GM23248 (cell line): ENCODE results near the gene CDC42EP4. TPM values are rescaled to one million over a fixed set of nuclear protein-coding genes. Genes with fewer than 3 reads are reported as not detected.

Experiments used
- DNase-seq: peaks from one replicate; pipeline ENCODE4 v3.0.0-alpha.2; 2015
- H2AFZ ChIP-seq: fragments of 200-600 bp; sonication (generic); 2 replicates; pipeline ENCODE4 v1.6.1; 2016; ENCODE audit warnings: antibody characterized with exemption
- H3F3A ChIP-seq: fragments of 200-600 bp; sonication (generic); 2 replicates; pipeline ENCODE4 v1.6.1; 2016; ENCODE audit warnings: mild to moderate bottlenecking, antibody characterized with exemption, mixed run types; ENCODE audit not compliant: insufficient read depth
- H3K27ac ChIP-seq: fragments of 200-600 bp; sonication (generic); 2 replicates; pipeline ENCODE4 v1.5.1; 2016; ENCODE audit warnings: mild to moderate bottlenecking
- H3K27me3 ChIP-seq: fragments of 200-600 bp; sonication (generic); replicated peaks from 2 replicates; pipeline ENCODE4 v1.6.1; 2016; ENCODE audit warnings: mild to moderate bottlenecking; ENCODE audit not compliant: insufficient read depth
- H3K36me3 ChIP-seq: fragments of 200-600 bp; sonication (generic); 2 replicates; pipeline ENCODE4 v1.6.1; 2016; ENCODE audit warnings: low read depth, mild to moderate bottlenecking
- H3K4me1 ChIP-seq: fragments of 200-600 bp; sonication (generic); 2 replicates; pipeline ENCODE4 v1.6.1; 2016; ENCODE audit warnings: mild to moderate bottlenecking; ENCODE audit not compliant: insufficient read depth
- H3K4me2 ChIP-seq: fragments of 200-600 bp; sonication (generic); one replicate; pipeline ENCODE4 v1.6.1; 2016; ENCODE audit warnings: mild to moderate bottlenecking; ENCODE audit not compliant: unreplicated experiment
- H3K4me3 ChIP-seq: fragments of 200-600 bp; sonication (generic); 2 replicates; pipeline ENCODE4 v1.5.1; 2016; ENCODE audit warnings: mild to moderate bottlenecking
- H3K79me2 ChIP-seq: fragments of 200-600 bp; sonication (generic); 2 replicates; pipeline ENCODE4 v1.6.1; 2016; ENCODE audit warnings: mild to moderate bottlenecking; ENCODE audit not compliant: insufficient read depth
- H3K9ac ChIP-seq: fragments of 200-600 bp; sonication (generic); 2 replicates; pipeline ENCODE4 v1.6.1; 2016; ENCODE audit warnings: mild to moderate bottlenecking
- H3K9me2 ChIP-seq: fragments of 200-600 bp; sonication (generic); 2 replicates; pipeline ENCODE4 v1.6.1; 2016; ENCODE audit warnings: mixed run types, mild to moderate bottlenecking, moderate library complexity; ENCODE audit not compliant: insufficient read depth
- H3K9me3 ChIP-seq: fragments of 200-600 bp; sonication (generic); one replicate; pipeline ENCODE4 v1.6.1; 2017; ENCODE audit warnings: low read depth
- H4K20me1 ChIP-seq: fragments of 200-600 bp; sonication (generic); 2 replicates; pipeline ENCODE4 v1.6.0; 2016; ENCODE audit not compliant: insufficient read depth
- EZH2 ChIP-seq: fragments of 200-600 bp; sonication (generic); IDR thresholded peaks from 2 replicates; pipeline ENCODE4 v1.6.1; 2018; ENCODE audit warnings: antibody characterized with exemption, mild to moderate bottlenecking; ENCODE audit not compliant: insufficient read depth, poor library complexity, severe bottlenecking
- EZH2phosphoT487 ChIP-seq: fragments of 200-600 bp; sonication (generic); IDR thresholded peaks from 2 replicates; pipeline ENCODE4 v1.6.1; 2018; ENCODE audit warnings: antibody characterized with exemption, moderate library complexity, mild to moderate bottlenecking, low read depth; ENCODE audit not compliant: insufficient read depth
- WGBS, 2 experiments: methylation state at CpG; one replicate each; pipeline ENCODE4 v1.1.6; 2015 to 2017; ENCODE audit warnings: low lambda C conversion rate in 2 of 2, low coverage in 1 of 2; ENCODE audit errors: missing lambda C conversion rate in 2 of 2; 5-methylcytosine and 5-hydroxymethylcytosine counted together
- in situ Hi-C: fragments of 300-500 bp; cut with MboI; formaldehyde crosslinking; loops from 2 replicates; pipeline ENCODE4 v1.15.0; 2020
- polyA plus RNA-seq: library from polyadenylated mRNA; unstranded; fragments of >200 nt; fragmentation: Nextera tagmentation; extraction: Ambion mirVana; gene quantifications from 2 replicates; pipeline ENCODE4 v1.2.1, GENCODE V29; 2016
- total RNA-seq: library from RNA; depleted of rRNA; stranded (reverse); fragments of >200 nt; shearing (Covaris generic); gene quantifications from 2 replicates; pipeline ENCODE4 v1.2.3, GENCODE V29; 2014

The CDC42EP4 gene
- total and polyA plus RNA-seq, 2 experiments from 2014 or later, result 31.2 to 34.6 TPM

GRCh38 chr17:73350864-73351263 lies 39.1 kb upstream of the CDC42EP4 start:
- Histone ChIP-seq H3F3A (no peaks in the 10 kb centered on the region), H3K79me2 (no peaks in the 10 kb centered on the region), H3K27me3 (no peaks in the 10 kb centered on the region), H2AFZ (no peak overlapping the region), H3K27ac (no peak overlapping the region), H3K4me2 (no peak overlapping the region), H4K20me1 (no peaks in the 10 kb centered on the region), H3K4me1 (no peaks in the 10 kb centered on the region), H3K9me2 (no peaks in the 10 kb centered on the region), H3K36me3 (no peaks in the 10 kb centered on the region), H3K4me3 (no peak overlapping the region), H3K9ac (no peak overlapping the region), H3K9me3 (no peaks in the 10 kb centered on the region)
- in situ Hi-C loops, result loop anchor here (25.0 kb wide), 2 partner anchors 639 to 764 kb away; no protein-coding TSS in a partner anchor
- TF ChIP-seq EZH2phosphoT487 (no peak), EZH2 (no peak)
- DNase-seq, result no peak
- 87 to 90% methylated on average over 5 of the region's 5 CpGs for WGBS, 2 experiments

DNA sequence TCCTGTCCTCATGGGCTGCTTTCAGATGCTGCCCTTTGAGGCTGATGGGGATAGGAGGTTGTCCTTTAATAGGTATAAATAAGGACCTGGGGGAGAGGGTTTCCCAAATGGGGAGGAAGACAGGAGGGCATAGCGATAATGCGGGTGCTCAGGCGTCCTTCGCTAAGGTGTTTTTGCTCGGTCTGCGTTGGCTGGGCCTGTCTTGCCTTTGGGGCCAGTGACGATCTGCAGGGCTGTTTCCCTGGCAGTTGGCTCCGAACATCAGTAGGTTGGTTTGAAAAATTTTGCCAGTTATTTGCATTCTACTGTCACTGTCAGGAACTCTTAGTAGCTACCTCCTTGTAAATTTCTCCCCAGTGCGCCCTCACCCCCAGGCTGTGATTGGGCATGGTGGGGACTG lies 37.8 kb upstream of the CDC42EP4 start:
- WGBS, 2 experiments, result 93 to 96% methylated on average over 9 of the region's 9 CpGs
- H3K27me3 ChIP-seq, result no peaks in the 10 kb centered on the region
- H3K79me2 ChIP-seq, result no peaks in the 10 kb centered on the region
- no peak overlapping the region for H3K4me2 ChIP-seq
- H3F3A ChIP-seq, result no peaks in the 10 kb centered on the region
- H3K9ac ChIP-seq, result no peak overlapping the region
- TF ChIP-seq EZH2phosphoT487 (no peak), EZH2 (no peak)
- H3K4me3 ChIP-seq, result no peak overlapping the region
- H3K9me3 ChIP-seq, result no peaks in the 10 kb centered on the region
- H3K27ac ChIP-seq, result no peak overlapping the region
- H3K4me1 ChIP-seq, result no peaks in the 10 kb centered on the region
- DNase-seq, result no peak
- H4K20me1 ChIP-seq, result no peaks in the 10 kb centered on the region
- in situ Hi-C loops, result loop anchor here (25.0 kb wide), 2 partner anchors 637 to 762 kb away; no protein-coding TSS in a partner anchor
- no peaks in the 10 kb centered on the region for H3K9me2 ChIP-seq
- no peak overlapping the region for H2AFZ ChIP-seq
- H3K36me3 ChIP-seq, result no peaks in the 10 kb centered on the region

GRCh38 chr17:73349138-73349537 lies 37.3 kb upstream of the CDC42EP4 start:
- in situ Hi-C loops, result no loop called here
- no peak for DNase-seq
- no peaks in the 10 kb centered on the region for H3K36me3 ChIP-seq
- no peak overlapping the region for H3K4me3 ChIP-seq
- no peak overlapping the region for H2AFZ ChIP-seq
- H4K20me1 ChIP-seq, result no peaks in the 10 kb centered on the region
- H3K27me3 ChIP-seq, result no peaks in the 10 kb centered on the region
- H3K27ac ChIP-seq, result no peak overlapping the region
- H3K79me2 ChIP-seq, result no peaks in the 10 kb centered on the region
- H3F3A ChIP-seq, result no peaks in the 10 kb centered on the region
- no peaks in the 10 kb centered on the region for H3K9me3 ChIP-seq
- no peaks in the 10 kb centered on the region for H3K4me1 ChIP-seq
- 69 to 74% methylated on average over 6 of the region's 6 CpGs for WGBS, 2 experiments
- TF ChIP-seq EZH2, result no peak
- TF ChIP-seq EZH2phosphoT487, result no peak
- H3K9me2 ChIP-seq, result no peaks in the 10 kb centered on the region
- no peak overlapping the region for H3K9ac ChIP-seq
- no peak overlapping the region for H3K4me2 ChIP-seq

- H4K20me1 ChIP-seq, result no peaks in the 10 kb centered on the region
- no peak overlapping the region for H3K9ac ChIP-seq
- H3K4me3 ChIP-seq, result no peak overlapping the region
- H3F3A ChIP-seq, result no peaks in the 10 kb centered on the region
- no peaks in the 10 kb centered on the region for H3K9me3 ChIP-seq
- no peak overlapping the region for H3K27ac ChIP-seq
- H3K79me2 ChIP-seq, result no peaks in the 10 kb centered on the region
- no peaks in the 10 kb centered on the region for H3K27me3 ChIP-seq
- H3K9me2 ChIP-seq, result no peaks in the 10 kb centered on the region
- WGBS, 2 experiments, result 64 to 81% methylated on average over 4 of the region's 4 CpGs
- in situ Hi-C loops, result no loop called here
- no peak for DNase-seq
- TF ChIP-seq EZH2, result no peak
- no peak for TF ChIP-seq EZH2phosphoT487
- no peak overlapping the region for H3K4me2 ChIP-seq
- peaks cover 2% of the 10 kb centered on the region; the same call in 1 of the 2 replicates for H3K4me1 ChIP-seq
- H3K36me3 ChIP-seq, result no peaks in the 10 kb centered on the region
- no peak overlapping the region for H2AFZ ChIP-seq
These were observed 37.0 kb upstream of the CDC42EP4 start for GRCh38 chr17:73348829-73349095.

GRCh38 chr17:73348018-73348828 lies 36.4 kb upstream of the CDC42EP4 start:
- in situ Hi-C loops, result no loop called here
- TF ChIP-seq EZH2 (no peak), EZH2phosphoT487 (no peak)
- peaks cover 7% of the 10 kb centered on the region for H3K4me1 ChIP-seq
- H2AFZ ChIP-seq, result no peak overlapping the region
- no peaks in the 10 kb centered on the region for H3K27me3 ChIP-seq
- 79 to 85% methylated on average over 19 of the region's 19 CpGs for WGBS, 2 experiments
- H3K27ac ChIP-seq, result no peak overlapping the region
- no peak overlapping the region for H3K4me2 ChIP-seq
- no peaks in the 10 kb centered on the region for H3K79me2 ChIP-seq
- H3K9ac ChIP-seq, result no peak overlapping the region
- H3K4me3 ChIP-seq, result no peak overlapping the region
- H3K36me3 ChIP-seq, result no peaks in the 10 kb centered on the region
- no peaks in the 10 kb centered on the region for H3K9me2 ChIP-seq
- H4K20me1 ChIP-seq, result no peaks in the 10 kb centered on the region
- no peaks in the 10 kb centered on the region for H3F3A ChIP-seq
- H3K9me3 ChIP-seq, result no peaks in the 10 kb centered on the region
- no peak for DNase-seq
